COLO829 (cell line): Measurements from ENCODE around the gene POLN.

Experiments used
- DNase-seq: peaks from one replicate; pipeline ENCODE4 v3.0.0; 2012; ENCODE audit warnings: low spot score

POLN gene

DNA sequence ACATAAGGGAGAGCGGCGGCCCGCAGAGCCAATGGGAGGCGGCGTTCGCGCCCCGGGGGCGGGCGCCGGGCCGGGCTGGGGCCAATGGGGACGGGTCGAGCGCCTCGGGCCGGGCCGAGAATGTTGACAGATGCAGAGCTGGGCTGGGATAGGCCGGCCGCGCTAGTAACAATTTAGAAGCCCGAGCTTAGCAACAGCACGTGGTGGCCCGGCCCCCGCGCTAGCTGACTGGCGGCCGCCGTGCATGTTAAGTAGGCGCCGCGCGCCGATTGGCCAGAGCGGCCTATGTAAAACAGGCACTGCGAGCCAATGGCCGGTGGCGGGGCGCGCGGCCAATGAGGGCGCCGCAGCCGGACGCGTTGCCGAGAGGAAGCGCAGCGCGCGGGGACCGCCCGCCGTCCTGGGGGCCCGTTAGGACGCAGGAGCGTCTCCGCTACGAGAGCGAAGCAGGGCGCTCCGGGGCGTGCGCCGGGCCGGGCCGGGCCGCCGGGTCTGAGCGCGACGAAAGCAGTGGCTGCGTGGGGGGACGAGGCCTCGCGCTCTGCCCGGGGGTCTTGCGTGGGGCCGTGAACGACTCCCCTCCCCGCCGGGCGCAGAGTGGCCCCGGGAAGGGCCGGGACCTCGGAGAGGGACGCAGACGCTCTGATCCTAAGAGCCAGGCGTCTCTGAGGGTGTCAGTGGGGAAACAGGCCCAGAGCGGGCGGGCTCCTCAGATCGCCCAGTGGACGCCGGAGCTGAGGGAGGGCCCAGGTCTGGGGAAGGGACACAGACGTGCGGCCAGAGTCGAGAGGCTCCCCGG is 20.4 kb upstream of the POLN start:
- peak; percentile 74 for DNase-seq

DNA sequence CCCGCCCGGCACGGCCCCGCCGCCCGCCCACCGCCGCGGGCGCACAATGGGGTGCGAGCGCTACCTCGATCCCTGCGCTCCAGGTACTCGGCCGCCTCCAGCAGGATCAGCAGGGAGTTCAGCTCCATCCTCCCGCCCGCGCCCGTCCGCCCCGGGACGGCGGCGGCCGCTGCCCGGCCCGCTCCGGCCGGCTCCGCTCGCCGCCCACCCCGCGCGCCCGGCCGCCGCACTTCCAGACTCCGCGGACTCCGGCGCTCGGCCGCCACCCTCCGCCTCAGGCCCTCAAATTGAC is 19.9 kb upstream of the POLN start, which contains the start of gene MXD4:
Gene MXD4, minus strand, starts transcription at position 257 of the 292 bp plus-strand sequence. Its CDS starts 129 bp downstream, at position 128.
- DNase-seq = no peak

DNA sequence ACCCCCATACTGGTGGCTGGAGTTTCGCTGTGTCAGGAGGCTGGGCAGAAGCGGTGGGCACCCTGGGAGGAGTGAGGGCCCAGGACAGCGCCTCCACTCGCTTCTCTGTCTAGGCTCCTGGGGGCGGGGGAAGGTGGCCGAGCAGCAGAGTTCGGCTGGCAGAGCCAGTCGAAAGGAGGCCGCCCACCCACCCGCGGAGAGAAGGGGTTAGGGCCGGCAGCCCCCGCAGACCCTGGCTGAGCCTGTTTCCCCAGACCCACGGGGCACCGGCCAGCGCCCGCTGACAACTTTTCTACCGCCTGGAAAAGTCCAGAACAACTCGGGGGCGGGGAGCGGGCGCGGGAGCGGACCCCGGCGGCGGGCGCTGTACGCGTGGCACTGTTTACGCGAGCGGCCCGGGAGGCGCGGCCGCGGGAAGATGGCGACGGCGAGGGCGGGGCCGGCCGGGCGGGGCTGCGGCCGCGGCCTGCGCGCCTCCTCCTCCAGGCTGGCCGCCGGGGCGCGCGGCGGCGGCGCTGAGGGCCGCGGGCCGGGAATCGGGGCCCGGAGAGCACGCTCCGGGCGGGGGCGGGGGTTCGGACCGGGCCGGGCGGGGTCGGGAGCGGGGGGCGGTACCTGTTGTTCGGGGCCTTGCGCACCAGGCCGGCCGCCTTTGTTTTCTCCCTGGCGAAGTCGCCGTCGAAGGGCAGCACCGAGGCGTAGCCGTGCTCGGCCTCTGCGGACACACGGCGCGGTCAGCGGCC is 19.4 kb upstream of the POLN start:
- DNase-seq = no peak

DNA sequence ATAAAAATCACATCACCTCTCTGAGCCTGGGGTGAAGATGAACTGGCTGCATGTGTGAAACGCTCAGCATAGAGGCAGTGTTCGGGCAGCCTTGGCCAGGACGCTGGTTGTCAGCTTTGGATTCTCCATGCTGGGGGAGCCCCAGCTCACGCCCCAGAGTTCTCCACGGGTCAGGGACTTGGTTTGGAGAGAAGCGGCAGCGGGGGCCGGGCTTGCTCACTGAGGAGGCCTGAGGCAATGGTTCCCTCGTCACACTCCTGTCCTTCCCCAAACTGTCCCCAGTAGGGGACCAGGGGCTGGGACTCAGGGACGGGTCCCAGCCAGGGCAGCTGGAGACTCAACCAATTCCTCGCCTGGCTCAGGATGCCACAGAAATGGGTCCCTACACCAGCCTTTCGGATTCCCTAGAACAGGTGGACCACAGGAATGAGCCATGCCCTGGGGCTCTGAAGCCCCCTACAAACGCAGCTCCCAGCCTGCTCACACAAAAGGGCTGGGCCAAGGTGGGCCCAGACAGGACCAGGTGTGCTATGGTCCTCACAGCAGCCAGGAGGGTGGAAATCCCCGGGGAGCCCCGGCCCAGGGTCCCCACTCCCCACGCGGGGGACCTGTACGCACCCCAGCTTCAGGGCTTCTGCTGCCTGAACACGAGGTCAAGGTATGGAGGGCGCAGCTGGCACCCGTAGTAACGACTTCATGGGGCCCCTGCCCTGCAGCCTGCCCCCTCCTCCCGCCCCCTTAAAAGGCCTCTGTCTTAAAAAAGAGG is 18.6 kb upstream of the POLN start:
- no peak for DNase-seq

DNA sequence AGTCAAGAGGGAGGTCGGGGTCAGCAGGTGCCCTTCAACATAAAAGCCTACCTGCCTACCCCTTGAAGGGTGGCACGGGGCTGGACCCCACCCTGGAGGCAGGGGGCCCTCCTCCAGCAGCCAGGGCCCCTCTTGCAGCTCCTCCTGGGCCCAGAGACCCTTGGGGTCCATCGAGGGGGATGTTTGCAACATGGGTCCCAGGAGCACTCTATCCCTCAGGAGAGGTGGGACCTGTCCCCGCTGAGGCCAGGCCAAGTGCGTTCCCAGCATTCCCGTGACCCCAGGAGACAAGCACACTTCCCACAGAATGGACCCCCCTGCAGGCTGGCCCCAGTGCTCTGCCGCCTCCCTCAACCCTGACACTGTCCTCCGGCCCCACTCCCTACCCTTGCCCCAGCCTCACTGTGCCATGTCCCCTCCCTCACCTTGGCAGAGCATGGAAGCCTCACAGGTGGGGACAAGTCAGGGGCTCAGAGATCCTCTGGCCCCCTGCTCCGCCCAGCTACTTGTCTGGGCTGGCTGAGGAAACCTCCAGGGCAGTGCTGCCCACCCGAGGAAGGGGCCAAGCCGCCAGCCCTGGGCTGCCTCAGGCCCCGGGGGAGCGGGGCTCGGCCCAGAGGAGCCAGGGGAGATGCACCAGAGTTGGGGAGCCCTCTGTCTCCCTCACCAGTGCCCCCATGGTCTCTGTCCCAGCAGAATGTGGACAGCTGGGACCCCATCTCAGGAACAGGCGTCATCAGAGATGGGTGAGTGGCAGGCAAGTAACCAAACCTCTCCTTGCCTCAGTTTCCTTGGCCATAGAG is 17.8 kb upstream of the POLN start:
- no peak for DNase-seq

DNA sequence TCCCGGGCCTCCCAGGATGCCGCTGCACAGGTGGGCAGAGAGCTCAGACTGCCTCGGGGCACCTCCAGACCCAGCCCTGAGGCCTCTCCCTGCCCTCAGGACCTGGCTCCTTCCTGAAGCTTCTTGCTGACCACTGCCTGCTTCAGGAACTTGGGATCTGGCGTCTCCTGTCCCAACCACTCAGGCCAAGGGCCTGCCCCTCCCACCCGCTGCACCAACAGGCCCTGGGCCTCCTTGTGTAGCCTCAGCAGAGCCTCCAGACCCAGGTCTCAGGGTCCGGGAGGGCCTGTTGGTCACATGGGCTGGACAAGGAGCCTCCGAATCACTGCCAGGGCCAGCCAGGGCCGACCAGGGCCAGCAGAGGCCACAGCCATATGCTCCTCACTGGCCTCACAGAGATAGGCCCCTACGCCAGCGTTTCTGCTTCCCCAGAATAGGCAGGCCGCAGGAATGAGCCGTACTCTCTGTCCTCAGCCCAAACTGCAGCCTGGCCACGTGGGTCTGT is 17.2 kb upstream of the POLN start:
- DNase-seq = no peak

DNA sequence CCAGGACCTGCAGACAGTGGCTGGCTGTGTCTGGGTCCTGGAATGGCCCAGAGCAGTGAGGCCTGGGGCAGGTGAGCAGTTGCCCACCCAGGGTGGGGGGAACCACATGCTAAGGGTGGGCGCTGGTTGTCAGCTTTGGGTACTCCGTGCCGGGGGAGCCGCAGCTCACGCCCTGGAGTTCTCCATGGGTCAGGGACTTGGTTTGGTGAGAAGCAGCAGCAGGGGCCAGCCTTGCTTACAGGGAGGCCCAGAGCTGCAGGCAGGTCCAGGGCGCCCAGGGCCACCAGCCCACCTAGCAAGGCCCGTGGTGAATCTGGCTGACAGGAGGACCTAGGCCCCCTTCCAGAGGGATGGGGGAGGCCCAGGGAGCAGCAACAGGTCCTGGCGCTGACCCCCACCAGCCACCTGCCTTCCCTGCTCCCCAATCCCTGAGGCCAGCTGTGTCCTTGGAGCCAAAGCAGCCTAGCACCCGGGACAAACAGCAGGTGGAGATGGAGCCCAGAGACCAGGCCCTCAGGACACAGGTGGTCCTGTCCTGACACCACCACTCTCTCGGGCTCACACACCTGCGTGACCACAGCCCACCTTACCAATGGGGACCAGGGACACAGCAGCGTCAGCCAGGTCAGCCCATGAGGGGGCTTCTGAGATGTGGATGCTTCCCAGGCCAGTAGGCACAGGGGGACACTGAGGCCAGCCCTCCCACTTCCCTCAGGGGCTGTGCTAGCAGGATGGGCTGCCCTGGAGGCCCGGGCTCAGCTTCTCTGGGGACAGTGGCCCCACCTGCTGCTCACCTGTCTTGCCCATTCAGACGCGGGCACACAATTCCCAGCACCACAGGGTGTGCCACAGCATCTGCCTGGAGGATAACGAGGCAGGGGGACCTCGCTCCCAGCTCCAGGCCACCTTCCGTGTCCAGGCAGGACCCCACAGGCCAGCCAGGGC is 16.4 kb upstream of the POLN start:
- no peak for DNase-seq

DNA sequence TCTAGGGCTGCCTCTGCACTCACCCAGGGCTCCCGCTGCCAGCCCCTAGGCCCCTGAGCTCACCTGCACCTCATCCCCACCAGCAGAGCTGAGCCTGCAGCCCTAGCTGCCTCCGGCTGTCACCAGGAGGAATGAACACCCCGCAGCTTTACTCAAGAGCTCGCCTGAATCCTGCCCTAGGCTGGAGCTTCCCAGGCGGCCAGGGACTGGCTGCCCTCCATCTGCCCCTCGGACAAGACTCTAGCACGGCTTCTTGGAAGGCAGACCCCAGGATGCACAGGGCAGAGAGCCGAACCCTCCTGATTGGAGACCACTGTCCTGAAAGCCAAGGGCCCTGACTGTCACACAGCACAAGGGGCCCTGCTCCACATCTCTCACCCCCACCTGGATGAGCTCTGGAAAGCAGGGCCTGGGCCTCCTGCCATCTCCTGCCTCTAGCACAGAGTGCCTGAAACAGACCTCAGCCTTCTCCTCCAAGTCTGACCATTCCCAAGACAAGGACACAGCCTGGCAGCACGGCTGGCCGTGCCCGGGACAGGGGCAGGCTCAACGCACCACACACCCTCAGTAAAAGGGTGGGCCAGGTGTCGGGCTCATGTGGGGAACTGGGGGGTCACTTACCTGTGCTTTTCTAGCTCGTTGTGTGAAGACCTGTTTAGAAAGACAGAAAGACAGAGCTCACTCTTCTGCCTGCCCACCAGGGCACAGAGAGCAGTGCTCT is 15.6 kb upstream of the POLN start:
- no peak for DNase-seq

DNA sequence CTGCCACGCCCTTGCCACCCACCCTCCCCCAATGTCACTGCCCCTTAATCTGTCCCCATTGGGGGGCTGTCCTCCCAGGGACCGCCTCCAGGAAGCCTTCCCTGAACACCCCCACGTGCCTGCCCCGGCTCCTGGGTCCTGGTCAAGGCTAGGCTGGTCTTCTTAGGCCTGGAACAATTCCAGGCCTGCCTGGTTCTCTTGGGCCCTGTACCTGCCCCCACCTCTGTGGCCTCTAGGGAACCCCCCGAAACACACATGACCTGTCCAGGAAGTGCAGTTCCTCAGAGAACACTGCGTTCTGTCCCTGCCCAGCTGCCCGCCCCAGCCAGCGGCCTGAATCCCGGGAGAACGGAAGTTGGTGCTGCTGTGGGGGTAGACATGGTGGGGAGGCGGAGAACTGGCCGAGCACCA is 14.9 kb upstream of the POLN start:
- no peak for DNase-seq

DNA sequence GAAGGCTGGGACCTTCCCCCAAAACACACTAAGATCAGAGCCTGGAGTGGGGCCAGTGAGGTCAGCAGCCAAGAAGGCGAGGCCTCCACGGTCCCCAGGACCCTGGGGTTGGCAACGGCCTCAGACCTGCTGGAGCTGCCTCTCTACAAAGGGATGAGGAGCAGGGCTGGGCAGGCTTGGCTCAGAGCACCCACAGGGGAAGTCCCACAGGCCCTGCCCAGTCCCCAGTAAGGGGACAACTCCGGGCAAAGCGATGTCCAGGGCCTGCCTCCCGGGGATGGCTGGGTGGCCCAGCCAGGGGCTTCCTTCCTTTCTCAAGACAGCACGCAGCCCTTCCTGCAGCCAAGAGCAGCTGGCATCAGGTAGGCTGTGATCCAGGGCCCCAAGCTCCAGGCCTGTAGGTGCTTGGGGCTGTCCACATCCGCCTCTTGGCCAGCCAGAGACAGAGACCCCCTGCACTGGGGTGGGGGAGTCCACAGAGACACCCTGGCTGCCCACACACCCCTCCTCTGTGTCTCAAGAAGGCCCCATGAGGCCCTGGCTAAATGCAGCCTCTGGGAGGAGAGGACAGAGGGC is 14.3 kb upstream of the POLN start:
- no peak for DNase-seq

DNA sequence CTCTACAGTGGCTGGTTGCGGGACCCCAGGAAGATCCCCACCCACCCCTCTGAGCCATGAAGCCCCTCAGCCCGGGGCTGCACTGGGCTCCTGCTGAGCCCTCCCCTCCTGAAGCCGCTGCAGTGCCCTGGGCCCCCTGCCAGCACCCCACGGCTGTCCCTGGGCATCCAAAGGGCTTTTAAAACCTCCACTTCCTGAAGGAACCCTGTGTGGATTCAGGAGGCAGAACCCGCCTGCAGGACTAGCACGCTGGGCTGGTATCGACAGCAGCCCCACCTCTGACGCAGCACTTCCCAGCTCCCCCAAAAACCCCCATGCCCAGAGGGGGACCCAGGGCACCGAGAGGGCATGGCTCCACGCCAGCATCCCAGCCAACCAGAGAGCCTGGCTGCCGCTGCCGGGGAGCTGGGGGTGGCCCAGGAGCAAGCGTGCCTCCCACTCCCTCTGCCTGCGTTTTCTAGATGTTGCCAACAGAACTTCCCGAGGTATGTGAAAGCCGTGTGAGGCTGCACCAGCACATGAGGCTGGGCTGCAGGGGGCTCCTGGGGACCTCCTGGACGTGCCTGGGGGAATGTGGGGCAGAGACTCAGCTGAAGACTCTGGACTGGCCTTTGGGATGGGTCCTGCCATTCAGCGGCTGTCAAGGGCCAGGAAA is 13.7 kb upstream of the POLN start:
- no peak for DNase-seq

DNA sequence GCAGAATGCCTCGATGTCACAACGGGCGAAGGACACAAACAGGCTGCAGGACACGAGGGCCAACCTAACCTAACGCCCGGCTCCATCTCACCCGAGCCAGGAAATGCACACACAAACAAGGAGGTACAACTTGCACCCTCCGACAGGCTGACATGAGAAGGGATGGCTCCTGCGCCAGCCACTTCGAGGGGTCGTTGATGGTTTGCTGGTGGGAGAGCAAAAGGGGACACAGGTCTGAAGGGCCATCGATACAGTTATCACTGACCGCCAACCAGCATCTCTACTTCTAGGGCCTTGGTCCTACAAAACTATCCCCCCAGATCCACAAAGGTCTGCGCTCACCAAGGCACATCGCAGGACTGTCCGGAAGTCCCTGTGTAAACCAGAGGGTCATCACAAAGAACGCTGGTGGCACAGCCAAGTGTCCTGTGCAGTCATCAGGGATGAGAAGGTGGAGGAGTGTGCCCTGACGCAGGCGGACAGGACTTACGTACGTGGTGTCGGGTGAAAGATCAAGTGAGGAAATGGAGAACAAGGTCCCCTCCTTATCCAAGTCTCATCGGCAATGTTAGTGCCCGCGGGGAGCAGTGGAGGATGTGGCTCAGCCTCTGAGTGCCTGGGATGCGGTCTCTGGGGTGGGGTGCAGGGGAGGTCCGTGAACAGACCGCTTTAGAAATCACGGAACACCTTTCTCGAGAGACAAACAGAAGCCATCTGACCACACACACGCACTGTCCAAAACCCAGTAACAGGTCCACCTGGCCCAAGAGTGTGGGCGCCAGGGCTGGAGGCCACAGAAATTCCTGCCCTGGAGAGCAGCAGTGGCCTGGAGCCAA is 13.0 kb upstream of the POLN start:
- no peak for DNase-seq

DNA sequence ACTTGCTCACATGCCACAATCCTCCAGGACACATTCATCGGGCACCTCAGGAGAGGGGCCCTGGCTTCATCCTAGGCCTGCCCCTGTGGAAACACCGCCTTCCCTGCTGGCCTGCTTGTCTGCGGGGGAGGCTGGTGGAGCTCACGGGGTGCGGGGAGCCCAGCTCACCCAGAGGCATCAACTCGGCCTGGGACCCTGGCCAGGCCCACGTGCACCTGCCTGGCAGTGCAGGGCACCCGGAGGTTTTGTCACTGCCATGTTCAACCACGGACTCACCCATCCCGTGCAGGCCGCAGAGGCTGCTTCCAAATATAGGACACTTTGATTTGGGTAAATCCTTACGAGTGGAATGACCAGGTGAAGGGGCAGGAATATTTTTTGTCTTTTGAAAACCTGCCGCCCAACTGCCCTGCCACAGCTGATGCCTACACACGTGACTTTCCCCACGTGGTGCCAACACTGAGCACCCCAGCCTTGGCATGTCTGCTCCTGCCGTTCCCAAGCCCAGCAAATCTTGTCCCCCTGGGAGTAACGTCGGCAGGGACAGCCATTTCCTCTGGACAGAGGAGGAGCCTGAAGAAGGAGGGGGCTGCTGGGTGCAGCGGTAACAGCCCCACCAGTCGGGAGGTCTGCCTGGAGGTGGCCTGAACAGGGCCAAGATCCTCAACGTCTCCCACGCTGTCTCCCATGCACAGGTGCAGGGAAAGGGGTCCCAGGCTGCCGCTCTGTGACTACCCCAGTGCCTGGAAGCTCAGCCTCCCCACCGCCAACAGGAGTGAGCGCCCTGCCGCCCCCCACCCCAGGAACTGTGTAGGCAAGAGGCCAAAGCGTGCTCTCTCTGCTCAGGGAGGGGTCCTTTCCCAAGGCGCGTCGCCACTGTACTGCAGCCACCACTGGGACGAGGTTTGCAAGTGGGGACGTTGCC is 11.5 kb upstream of the POLN start:
- DNase-seq = no peak

DNA sequence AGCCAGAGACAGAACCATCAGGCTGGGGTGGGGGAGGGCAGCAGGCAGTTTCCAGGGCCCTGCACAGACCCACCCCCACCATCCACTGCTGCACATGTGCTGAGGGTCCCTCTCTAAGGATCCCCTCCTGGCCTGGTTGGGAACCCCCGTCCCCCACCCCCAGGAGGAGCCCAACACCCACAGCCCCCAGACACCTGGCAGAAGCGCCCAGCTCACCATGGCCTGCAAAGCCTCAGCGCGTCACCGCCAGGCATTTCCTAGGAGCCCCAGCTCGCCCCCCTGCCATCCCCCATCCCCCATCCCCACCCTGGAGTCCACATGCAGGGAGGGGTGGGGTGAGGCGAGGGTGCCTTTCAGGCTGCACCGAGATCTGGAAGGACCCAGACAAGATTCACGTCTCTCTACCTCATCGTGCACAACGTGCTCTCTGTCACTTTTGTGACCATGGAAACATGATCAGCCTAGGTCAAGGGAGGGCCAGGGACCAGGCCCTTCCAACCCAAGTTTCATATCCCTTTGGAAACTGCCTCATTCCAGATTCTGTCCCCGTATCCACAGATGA is 10.7 kb upstream of the POLN start:
- DNase-seq = no peak

DNA sequence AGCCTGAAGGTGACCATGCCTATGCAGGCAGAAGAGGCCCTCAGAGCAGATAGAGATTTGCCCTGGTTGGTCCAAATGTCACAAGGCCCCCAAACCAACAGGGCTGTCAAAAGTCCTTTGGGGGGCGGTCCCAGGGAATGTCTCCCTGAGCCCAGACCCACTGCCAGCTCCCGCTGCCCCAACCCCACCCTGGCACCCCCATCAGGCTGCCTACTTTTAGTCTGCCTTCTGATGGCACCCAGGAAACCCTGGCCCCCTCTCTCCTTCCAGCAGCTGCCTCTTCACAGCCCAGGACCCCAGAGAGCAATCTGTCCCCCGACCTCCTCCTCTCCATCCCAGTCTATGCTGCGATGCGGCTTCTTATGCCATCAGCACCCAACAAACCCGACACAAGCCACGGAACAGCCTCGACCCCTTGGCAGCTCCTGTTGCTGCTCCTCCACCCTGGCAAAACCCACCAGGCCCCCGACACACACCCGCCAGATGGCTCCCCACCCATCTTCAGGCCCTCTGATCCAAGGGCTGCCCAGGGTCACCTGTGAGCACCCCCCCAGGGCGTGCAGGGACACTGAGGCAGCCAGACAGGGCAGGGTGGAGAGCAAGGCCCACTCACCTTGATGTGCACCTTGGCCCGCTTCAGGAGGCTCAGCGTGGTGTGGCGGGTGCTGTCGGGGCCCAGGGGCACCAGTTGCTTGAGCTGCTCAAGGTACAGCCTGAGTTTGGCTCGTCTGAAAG is 10.0 kb upstream of the POLN start:
- no peak for DNase-seq
